Activated T-helper 1 cell treated with anti-CD3 and anti-CD28 coated beads, Interleukin-12 subunit alpha, Interleukin-12 subunit beta, Interleukin-2, Interleukin-4 antibody, amounts not matched to agents 30 ng/mL and 10 ng/mL and 1 ng/mL, durations not matched to agents 14 hours and 24 hours and 36 hours (primary cell): Measurements from ENCODE around the gene CLDN1. TPM values are rescaled to one million over a fixed set of nuclear protein-coding genes. Genes with fewer than 3 reads are reported as not detected.

Experiments
- DNase-seq: peaks from one replicate; pipeline ENCODE4 v3.0.0; 2021; ENCODE audit warnings: low spot score
- H3K27ac Mint-ChIP-seq: one replicate; pipeline ENCODE4 v1.8.0; 2021; ENCODE audit warnings: mild to moderate bottlenecking, mixed read lengths
- H3K27me3 Mint-ChIP-seq: one replicate; pipeline ENCODE4 v1.8.0; 2022; ENCODE audit warnings: mild to moderate bottlenecking, moderate library complexity, mixed read lengths; ENCODE audit not compliant: insufficient read depth
- H3K36me3 Mint-ChIP-seq: one replicate; pipeline ENCODE4 v1.8.0; 2021; ENCODE audit warnings: low read depth, mixed read lengths
- H3K4me1 Mint-ChIP-seq: one replicate; pipeline ENCODE4 v1.8.0; 2021; ENCODE audit warnings: low read depth, mixed read lengths
- H3K4me3 Mint-ChIP-seq: one replicate; pipeline ENCODE4 v1.8.0; 2021; ENCODE audit warnings: mild to moderate bottlenecking, moderate library complexity, mixed read lengths
- H3K9me3 Mint-ChIP-seq: one replicate; pipeline ENCODE4 v1.8.0; 2021; ENCODE audit warnings: mixed read lengths
- intact Hi-C: fragments of 100-400 bp; cut with micrococcal nuclease; formaldehyde crosslinking; loops from one replicate; pipeline ENCODE4 v1.15.1; 2024
- total RNA-seq: library from RNA; stranded (reverse); gene quantifications from 2 replicates; pipeline ENCODE4 v1.2.3, GENCODE V29; 2022

CLDN1 gene
- total RNA-seq, 1 donor from 2014 or later: 0.34 TPM

- DNase-seq: no peak
- Mint-ChIP-seq H3K4me1 (peaks cover 23% of the 10 kb centered on the region), H3K9me3 (no peaks in the 10 kb centered on the region), H3K36me3 (no peaks in the 10 kb centered on the region), H3K27ac (no peak overlapping the region), H3K27me3 (peaks cover 23% of the 10 kb centered on the region), H3K4me3 (no peak overlapping the region)
- intact Hi-C loops: loop anchor here (10.0 kb wide), 3 partner anchors 169 to 369 kb away; no protein-coding TSS in a partner anchor
Observed at GRCh38 chr3:190325923-190326322, 3.7 kb upstream of the CLDN1 start.

- Mint-ChIP-seq H3K27ac (no peak overlapping the region), H3K36me3 (no peaks in the 10 kb centered on the region), H3K4me3 (peak overlapping the region; percentile 34), H3K4me1 (peaks cover 40% of the 10 kb centered on the region), H3K27me3 (peaks cover 24% of the 10 kb centered on the region), H3K9me3 (no peaks in the 10 kb centered on the region)
- DNase-seq: no peak
- intact Hi-C loops: loop anchor here (2.0 to 10.0 kb wide), 4 partner anchors 172 to 372 kb away; no protein-coding TSS in a partner anchor
Observed at GRCh38 chr3:190323246-190323626, 990 bp upstream of the CLDN1 start.

- DNase-seq: no peak
- H3K4me1 Mint-ChIP-seq: peaks cover 40% of the 10 kb centered on the region
- H3K9me3 Mint-ChIP-seq: no peaks in the 10 kb centered on the region
- intact Hi-C loops: loop anchor here (1.0 to 10.0 kb wide), 5 partner anchors 97 to 372 kb away; no protein-coding TSS in a partner anchor
- no peak overlapping the region for H3K27ac Mint-ChIP-seq
- H3K27me3 Mint-ChIP-seq: peaks cover 23% of the 10 kb centered on the region
- H3K4me3 Mint-ChIP-seq: peak overlapping the region; percentile 34
- no peaks in the 10 kb centered on the region for H3K36me3 Mint-ChIP-seq
Observed at GRCh38 chr3:190322604-190323245, 479 bp upstream of the CLDN1 start.

- Mint-ChIP-seq H3K4me1 (peaks cover 40% of the 10 kb centered on the region), H3K27me3 (peaks cover 21% of the 10 kb centered on the region), H3K4me3 (no peak overlapping the region), H3K27ac (no peak overlapping the region), H3K36me3 (no peaks in the 10 kb centered on the region), H3K9me3 (no peaks in the 10 kb centered on the region)
- no peak for DNase-seq
- intact Hi-C loops: loop anchor here (10.0 kb wide), 3 partner anchors 174 to 374 kb away; no protein-coding TSS in a partner anchor
Observed at GRCh38 chr3:190320594-190321362, 1.5 kb downstream of the CLDN1 start.

GRCh38 chr3:190319660-190320059 lies 2.6 kb downstream of the CLDN1 start:
- H3K27ac Mint-ChIP-seq: no peak overlapping the region
- H3K36me3 Mint-ChIP-seq: no peaks in the 10 kb centered on the region
- peaks cover 40% of the 10 kb centered on the region for H3K4me1 Mint-ChIP-seq
- peaks cover 21% of the 10 kb centered on the region for H3K27me3 Mint-ChIP-seq
- intact Hi-C loops: loop anchor here (1.0 to 10.0 kb wide), 4 partner anchors 13 to 375 kb away; no protein-coding TSS in a partner anchor
- no peaks in the 10 kb centered on the region for H3K9me3 Mint-ChIP-seq
- no peak for DNase-seq
- no peak overlapping the region for H3K4me3 Mint-ChIP-seq

- no peak overlapping the region for H3K4me3 Mint-ChIP-seq
- no peak for DNase-seq
- no peaks in the 10 kb centered on the region for H3K9me3 Mint-ChIP-seq
- peaks cover 40% of the 10 kb centered on the region for H3K4me1 Mint-ChIP-seq
- H3K36me3 Mint-ChIP-seq: no peaks in the 10 kb centered on the region
- intact Hi-C loops: loop anchor here (1.0 kb wide), 1 partner anchor 12 kb away; no protein-coding TSS in a partner anchor
- H3K27ac Mint-ChIP-seq: no peak overlapping the region
- H3K27me3 Mint-ChIP-seq: peaks cover 18% of the 10 kb centered on the region
Observed at GRCh38 chr3:190318666-190319065, 3.6 kb downstream of the CLDN1 start.

- Mint-ChIP-seq H3K4me3 (no peak overlapping the region), H3K36me3 (no peaks in the 10 kb centered on the region), H3K27ac (no peak overlapping the region), H3K9me3 (no peaks in the 10 kb centered on the region), H3K4me1 (peaks cover 13% of the 10 kb centered on the region), H3K27me3 (no peaks in the 10 kb centered on the region)
- no peak for DNase-seq
- intact Hi-C loops: no loop called here
Observed at GRCh38 chr3:190314741-190315140, 7.5 kb downstream of the CLDN1 start.

GRCh38 chr3:190309414-190309813 lies 12.8 kb downstream of the CLDN1 start:
- H3K27me3 Mint-ChIP-seq: no peaks in the 10 kb centered on the region
- no peak overlapping the region for H3K27ac Mint-ChIP-seq
- no peak overlapping the region for H3K4me3 Mint-ChIP-seq
- no peaks in the 10 kb centered on the region for H3K9me3 Mint-ChIP-seq
- no peak for DNase-seq
- H3K36me3 Mint-ChIP-seq: no peaks in the 10 kb centered on the region
- H3K4me1 Mint-ChIP-seq: peaks cover 16% of the 10 kb centered on the region
- intact Hi-C loops: no loop called here

GRCh38 chr3:190308154-190308553 lies 14.1 kb downstream of the CLDN1 start:
- no peaks in the 10 kb centered on the region for H3K27me3 Mint-ChIP-seq
- DNase-seq: no peak
- H3K27ac Mint-ChIP-seq: no peak overlapping the region
- no peak overlapping the region for H3K4me3 Mint-ChIP-seq
- H3K4me1 Mint-ChIP-seq: peaks cover 16% of the 10 kb centered on the region
- no peaks in the 10 kb centered on the region for H3K9me3 Mint-ChIP-seq
- intact Hi-C loops: no loop called here
- H3K36me3 Mint-ChIP-seq: no peaks in the 10 kb centered on the region

- DNase-seq: no peak
- intact Hi-C loops: loop anchor here (2.0 kb wide), 1 partner anchor 260 kb away; no protein-coding TSS in a partner anchor
- no peak overlapping the region for H3K27ac Mint-ChIP-seq
Observed at GRCh38 chr3:190307164-190307545, 15.1 kb downstream of the CLDN1 start.

GRCh38 chr3:190306513-190307163 lies 15.6 kb downstream of the CLDN1 start:
- Mint-ChIP-seq H3K9me3 (no peaks in the 10 kb centered on the region), H3K4me3 (no peak overlapping the region), H3K4me1 (peaks cover 21% of the 10 kb centered on the region), H3K27ac (peak overlapping the region; percentile 54), H3K27me3 (no peaks in the 10 kb centered on the region), H3K36me3 (no peaks in the 10 kb centered on the region)
- no peak for DNase-seq
- intact Hi-C loops: loop anchor here (1.0 to 2.0 kb wide), 2 partner anchors 13 to 260 kb away; no protein-coding TSS in a partner anchor

More at GRCh38 chr3:190307164-190307545, 15.1 kb downstream of the CLDN1 start:
- H3K36me3 Mint-ChIP-seq: no peaks in the 10 kb centered on the region
- no peaks in the 10 kb centered on the region for H3K9me3 Mint-ChIP-seq
- H3K4me1 Mint-ChIP-seq: peaks cover 16% of the 10 kb centered on the region
- no peak overlapping the region for H3K4me3 Mint-ChIP-seq
- H3K27me3 Mint-ChIP-seq: no peaks in the 10 kb centered on the region

GRCh38 chr3:190306026-190306425 lies 16.2 kb downstream of the CLDN1 start:
- Mint-ChIP-seq H3K9me3 (no peaks in the 10 kb centered on the region), H3K36me3 (no peaks in the 10 kb centered on the region), H3K27ac (no peak overlapping the region), H3K4me1 (peaks cover 24% of the 10 kb centered on the region), H3K27me3 (no peaks in the 10 kb centered on the region), H3K4me3 (no peak overlapping the region)
- no peak for DNase-seq
- intact Hi-C loops: loop anchor here (1.0 to 2.0 kb wide), 2 partner anchors 13 to 261 kb away; no protein-coding TSS in a partner anchor
